ENCODE data around the gene BMAL1.

Gene BMAL1

GRCh38 chr11:13346470-13346869 is 68.9 kb downstream of the BMAL1 start:
- peaks cover 42% of the 10 kb centered on the region for H4K20me1 ChIP-seq (ENCODE audit: insufficient read depth, low read length)
- ATAC-seq (ENCODE audit: insufficient read depth, low read depth) = no peak
- H2AFZ ChIP-seq (ENCODE audit: low read depth, low read length) = no peak overlapping the region
- no peak for TF ChIP-seq CTCF (IDR thresholded peaks at IDR 0.05; ENCODE audit: borderline replicate concordance, extremely low read depth, low read length, poor library complexity, severe bottlenecking)
- TF ChIP-seq EZH2 (IDR thresholded peaks at IDR 0.05; ENCODE audit: borderline replicate concordance, low read depth, low read length, severe bottlenecking) = no peak
- H3K27me3 ChIP-seq (ENCODE audit: insufficient read depth, low read length, poor library complexity) = no peaks in the 10 kb centered on the region
- no peak for DNase-seq
- no peak overlapping the region for H3K27ac ChIP-seq (ENCODE audit: low read length)
- H3K36me3 ChIP-seq (ENCODE audit: insufficient read depth, low read length) = 0 out of 2 replicates have a peak, but pooled peaks cover 3% of the 10 kb centered on the region
- H3K4me2 ChIP-seq (ENCODE audit: insufficient read depth, low read length) = no peak overlapping the region
- H3K9me3 ChIP-seq (ENCODE audit: insufficient read depth, low read length, severe bottlenecking) = no peaks in the 10 kb centered on the region
- H3K4me3 ChIP-seq (ENCODE audit: low read depth in 1 of 2, low read length in 2 of 2) = no peak overlapping the region
- no peaks in the 10 kb centered on the region for H3K79me2 ChIP-seq (ENCODE audit: insufficient read depth, low read length)
- no peaks in the 10 kb centered on the region for H3K4me1 ChIP-seq (ENCODE audit: insufficient read depth, low read length)
- H3K9ac ChIP-seq (ENCODE audit: low read depth, low read length) = no peak overlapping the region

DNA sequence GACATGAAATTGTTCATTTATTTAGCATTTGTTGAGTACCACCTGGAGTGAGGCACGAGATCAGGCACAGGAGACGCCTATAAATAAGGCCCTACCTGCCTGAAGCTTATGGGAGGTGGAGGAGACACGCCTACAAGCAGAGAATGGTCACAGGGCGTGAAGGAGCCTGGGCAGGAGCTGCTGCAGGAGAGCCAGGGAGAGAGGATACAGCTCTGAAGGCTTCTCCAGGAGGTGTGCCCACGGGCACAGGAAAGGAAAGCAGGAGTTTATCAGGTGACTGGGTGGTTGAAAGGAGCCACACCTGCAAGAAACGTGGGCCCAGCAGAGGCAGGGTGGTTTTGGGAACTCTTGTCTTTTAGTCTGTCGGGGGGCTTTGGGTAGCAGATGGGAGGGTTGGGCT is 70.3 kb downstream of the BMAL1 start:
- TF ChIP-seq EZH2 (IDR thresholded peaks at IDR 0.05; ENCODE audit: borderline replicate concordance, low read depth, low read length, severe bottlenecking) (no peak), CTCF (IDR thresholded peaks at IDR 0.05; ENCODE audit: borderline replicate concordance, extremely low read depth, low read length, poor library complexity, severe bottlenecking) (no peak)
- Histone ChIP-seq H3K9ac (ENCODE audit: low read depth, low read length) (no peak overlapping the region), H4K20me1 (ENCODE audit: insufficient read depth, low read length) (peaks cover 35% of the 10 kb centered on the region)

GRCh38 chr11:13348305-13348704 is 70.7 kb downstream of the BMAL1 start:
- 0 out of 2 replicates have a peak, but pooled peaks cover 3% of the 10 kb centered on the region for H3K36me3 ChIP-seq (ENCODE audit: insufficient read depth, low read length)
- H3K27me3 ChIP-seq (ENCODE audit: insufficient read depth, low read length, poor library complexity) = no peaks in the 10 kb centered on the region
- H2AFZ ChIP-seq (ENCODE audit: low read depth, low read length) = no peak overlapping the region
- H3K9me3 ChIP-seq (ENCODE audit: insufficient read depth, low read length, severe bottlenecking) = no peaks in the 10 kb centered on the region
- no peaks in the 10 kb centered on the region for H3K79me2 ChIP-seq (ENCODE audit: insufficient read depth, low read length)
- H3K4me2 ChIP-seq (ENCODE audit: insufficient read depth, low read length) = no peak overlapping the region
- no peak overlapping the region for H3K27ac ChIP-seq (ENCODE audit: low read length)
- TF ChIP-seq EZH2 (IDR thresholded peaks at IDR 0.05; ENCODE audit: borderline replicate concordance, low read depth, low read length, severe bottlenecking) (no peak), CTCF (IDR thresholded peaks at IDR 0.05; ENCODE audit: borderline replicate concordance, extremely low read depth, low read length, poor library complexity, severe bottlenecking) (no peak)
- H3K9ac ChIP-seq (ENCODE audit: low read depth, low read length) = no peak overlapping the region
- no peak overlapping the region for H3K4me3 ChIP-seq (ENCODE audit: low read depth in 1 of 2, low read length in 2 of 2)
- H3K4me1 ChIP-seq (ENCODE audit: insufficient read depth, low read length) = no peaks in the 10 kb centered on the region
- no peak for DNase-seq
- peaks cover 35% of the 10 kb centered on the region for H4K20me1 ChIP-seq (ENCODE audit: insufficient read depth, low read length)
- no peak for ATAC-seq (ENCODE audit: insufficient read depth, low read depth)

More for the DNA sequence above, 70.3 kb downstream of the BMAL1 start:
- Histone ChIP-seq H3K27ac (ENCODE audit: low read length) (no peak overlapping the region), H3K36me3 (ENCODE audit: insufficient read depth, low read length) (0 out of 2 replicates have a peak, but pooled peaks cover 3% of the 10 kb centered on the region), H3K4me1 (ENCODE audit: insufficient read depth, low read length) (no peaks in the 10 kb centered on the region), H2AFZ (ENCODE audit: low read depth, low read length) (no peak overlapping the region), H3K4me2 (ENCODE audit: insufficient read depth, low read length) (no peak overlapping the region), H3K79me2 (ENCODE audit: insufficient read depth, low read length) (no peaks in the 10 kb centered on the region), H3K27me3 (ENCODE audit: insufficient read depth, low read length, poor library complexity) (no peaks in the 10 kb centered on the region), H3K4me3 (ENCODE audit: low read depth in 1 of 2, low read length in 2 of 2) (no peak overlapping the region), H3K9me3 (ENCODE audit: insufficient read depth, low read length, severe bottlenecking) (no peaks in the 10 kb centered on the region)
- ATAC-seq (ENCODE audit: insufficient read depth, low read depth) (no peak), DNase-seq (no peak)

DNA sequence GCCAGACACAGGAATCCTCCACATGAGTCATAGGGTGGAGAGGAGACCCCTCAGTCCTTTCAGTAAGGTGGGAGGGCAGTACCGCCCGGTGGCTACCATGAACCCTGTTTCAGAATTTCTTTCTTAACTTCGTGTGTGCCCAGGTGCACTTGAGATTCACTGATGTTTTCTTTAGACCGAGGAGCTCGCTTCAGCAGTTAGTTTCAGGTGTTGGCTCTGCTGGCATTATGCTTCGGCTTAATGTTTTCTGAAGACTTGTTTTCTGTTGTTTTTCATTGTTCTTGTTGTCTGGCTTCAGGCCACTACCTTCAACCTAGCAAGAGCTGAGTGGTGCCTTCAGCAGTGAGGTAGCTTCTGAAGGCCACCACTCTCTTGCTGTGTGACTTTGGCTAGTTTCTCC is 71.5 kb downstream of the BMAL1 start:
- Histone ChIP-seq H3K4me3 (ENCODE audit: low read depth in 1 of 2, low read length in 2 of 2) (no peak overlapping the region), H3K79me2 (ENCODE audit: insufficient read depth, low read length) (no peaks in the 10 kb centered on the region), H3K27me3 (ENCODE audit: insufficient read depth, low read length, poor library complexity) (no peaks in the 10 kb centered on the region), H3K4me1 (ENCODE audit: insufficient read depth, low read length) (no peaks in the 10 kb centered on the region), H3K27ac (ENCODE audit: low read length) (no peak overlapping the region), H3K9me3 (ENCODE audit: insufficient read depth, low read length, severe bottlenecking) (no peaks in the 10 kb centered on the region), H3K9ac (ENCODE audit: low read depth, low read length) (no peak overlapping the region), H3K36me3 (ENCODE audit: insufficient read depth, low read length) (peaks cover 3% of the 10 kb centered on the region; the same call in 1 of the 2 replicates), H3K4me2 (ENCODE audit: insufficient read depth, low read length) (no peak overlapping the region), H4K20me1 (ENCODE audit: insufficient read depth, low read length) (peaks cover 30% of the 10 kb centered on the region), H2AFZ (ENCODE audit: low read depth, low read length) (no peak overlapping the region)
- ATAC-seq (ENCODE audit: insufficient read depth, low read depth) = no peak
- TF ChIP-seq EZH2 (IDR thresholded peaks at IDR 0.05; ENCODE audit: borderline replicate concordance, low read depth, low read length, severe bottlenecking) = no peak
- no peak for DNase-seq

Data from DND-41 (cell line).